NT2/D1 (cell line): ENCODE data around the gene GLT8D2.

ENCODE experiments used
- DNase-seq: peaks from one replicate; pipeline ENCODE4 v3.0.0-alpha.2; 2011; ENCODE audit warnings: low read depth, low spot score
- H3K27me3 ChIP-seq: 2 replicates; pipeline ENCODE4 v1.6.0; 2011; ENCODE audit warnings: mild to moderate bottlenecking; ENCODE audit not compliant: insufficient read length, insufficient read depth
- H3K36me3 ChIP-seq: 2 replicates; pipeline ENCODE4 v1.6.1; 2011; ENCODE audit warnings: mild to moderate bottlenecking, low read length, mixed read lengths; ENCODE audit not compliant: insufficient read depth, insufficient read length
- H3K4me1 ChIP-seq: 2 replicates; pipeline ENCODE4 v1.5.1; 2011; ENCODE audit not compliant: insufficient read depth, insufficient read length
- H3K4me3 ChIP-seq: 2 replicates; pipeline ENCODE4 v1.5.1; 2011; ENCODE audit warnings: low read depth; ENCODE audit not compliant: insufficient read length
- H3K9ac ChIP-seq: 2 replicates; pipeline ENCODE4 v1.6.0; 2011; ENCODE audit warnings: low read depth; ENCODE audit not compliant: insufficient read length
- H3K9me3 ChIP-seq: 2 replicates; pipeline ENCODE4 v1.5.1; 2011; ENCODE audit warnings: mild to moderate bottlenecking, low read length; ENCODE audit not compliant: insufficient read depth
- SUZ12 ChIP-seq: IDR thresholded peaks from 2 replicates; pipeline ENCODE4 v1.6.1; 2011; ENCODE audit not compliant: insufficient read length, insufficient read depth; ENCODE audit errors: extremely low read depth
- YY1 ChIP-seq: IDR thresholded peaks from 2 replicates; pipeline ENCODE4 v1.6.1; 2011; ENCODE audit not compliant: insufficient read length, insufficient read depth
- ZNF274 ChIP-seq: IDR thresholded peaks from 2 replicates; pipeline ENCODE4 v1.6.1; 2011; ENCODE audit warnings: mild to moderate bottlenecking, low read depth, low read length

Gene GLT8D2

GRCh38 chr12:104060791-104061190 is 10.8 kb upstream of the GLT8D2 start:
- Histone ChIP-seq H3K36me3 (no peaks in the 10 kb centered on the region), H3K4me3 (no peak overlapping the region), H3K9ac (no peak overlapping the region), H3K27me3 (peaks cover 30% of the 10 kb centered on the region), H3K4me1 (no peaks in the 10 kb centered on the region), H3K9me3 (no peaks in the 10 kb centered on the region)
- DNase-seq = no peak
- TF ChIP-seq SUZ12 (no peak), YY1 (no peak), ZNF274 (no peak)

- Histone ChIP-seq H3K4me1 (no peaks in the 10 kb centered on the region), H3K27me3 (peaks cover 21% of the 10 kb centered on the region), H3K36me3 (no peaks in the 10 kb centered on the region), H3K9ac (no peak overlapping the region), H3K9me3 (no peaks in the 10 kb centered on the region), H3K4me3 (no peak overlapping the region)
- DNase-seq = no peak
- TF ChIP-seq SUZ12 = no peak
Observed at GRCh38 chr12:104059963-104060362, 10.0 kb upstream of the GLT8D2 start.

GRCh38 chr12:104058802-104059201 is 8.8 kb upstream of the GLT8D2 start:
- no peaks in the 10 kb centered on the region for H3K4me1 ChIP-seq
- no peak for TF ChIP-seq ZNF274
- TF ChIP-seq YY1 = no peak
- TF ChIP-seq SUZ12 = no peak
- no peaks in the 10 kb centered on the region for H3K9me3 ChIP-seq
- no peak overlapping the region for H3K4me3 ChIP-seq
- no peaks in the 10 kb centered on the region for H3K36me3 ChIP-seq
- peaks cover 15% of the 10 kb centered on the region for H3K27me3 ChIP-seq
- no peak for DNase-seq
- no peak overlapping the region for H3K9ac ChIP-seq

- Histone ChIP-seq H3K36me3 (no peaks in the 10 kb centered on the region), H3K4me1 (no peaks in the 10 kb centered on the region), H3K9me3 (no peaks in the 10 kb centered on the region), H3K27me3 (peaks cover 5% of the 10 kb centered on the region), H3K9ac (no peak overlapping the region), H3K4me3 (no peak overlapping the region)
- TF ChIP-seq SUZ12 (no peak), ZNF274 (no peak), YY1 (no peak)
- no peak for DNase-seq
Observed at GRCh38 chr12:104057771-104058197, 7.8 kb upstream of the GLT8D2 start.

- no peak for TF ChIP-seq SUZ12
- TF ChIP-seq ZNF274 = no peak
- no peak for TF ChIP-seq YY1
- Histone ChIP-seq H3K9ac (no peak overlapping the region), H3K9me3 (no peaks in the 10 kb centered on the region), H3K36me3 (no peaks in the 10 kb centered on the region), H3K4me3 (no peak overlapping the region), H3K4me1 (no peaks in the 10 kb centered on the region), H3K27me3 (peaks cover 5% of the 10 kb centered on the region)
- DNase-seq = no peak
Observed at GRCh38 chr12:104056419-104056972, 6.5 kb upstream of the GLT8D2 start.

- Histone ChIP-seq H3K9ac (no peak overlapping the region), H3K27me3 (peaks cover 11% of the 10 kb centered on the region), H3K4me1 (no peaks in the 10 kb centered on the region), H3K36me3 (no peaks in the 10 kb centered on the region), H3K9me3 (no peaks in the 10 kb centered on the region), H3K4me3 (no peak overlapping the region)
- TF ChIP-seq ZNF274 (no peak), SUZ12 (no peak), YY1 (no peak)
- DNase-seq = no peak
Observed at GRCh38 chr12:104055686-104056388, 5.8 kb upstream of the GLT8D2 start.

GRCh38 chr12:104054681-104055346 is 4.8 kb upstream of the GLT8D2 start:
- no peaks in the 10 kb centered on the region for H3K9me3 ChIP-seq
- no peaks in the 10 kb centered on the region for H3K36me3 ChIP-seq
- no peaks in the 10 kb centered on the region for H3K4me1 ChIP-seq
- no peak overlapping the region for H3K4me3 ChIP-seq
- H3K9ac ChIP-seq = no peak overlapping the region
- TF ChIP-seq ZNF274 = no peak
- no peak for TF ChIP-seq SUZ12
- TF ChIP-seq YY1 = no peak
- no peak for DNase-seq
- H3K27me3 ChIP-seq = peaks cover 21% of the 10 kb centered on the region
